ENCODE measurements around the gene OOSP3. TPM values are rescaled to one million over a fixed set of nuclear protein-coding genes. Genes with fewer than 3 reads are reported as not detected.

OOSP3 gene
- total RNA-seq (2022) (0.39 TPM in 1 of 2 replicates, not detected in the other), Bru-seq, nascent RNA (percentile 30 among the genes with signal in this experiment), BruChase-seq, experiment 1, labeled RNA remaining after a 2-hour chase (percentile 42 among the genes with signal in this experiment), BruChase-seq, experiment 2, labeled RNA remaining after a 6-hour chase (percentile 30 among the genes with signal in this experiment)
- long read RNA-seq, result 0 reads

- H3K4me1 ChIP-seq, result peaks cover 10% of the 10 kb centered on the region
- BruUV-seq (replicated peaks), result no TSS peak
- H3K27me3 ChIP-seq (replicated peaks; ENCODE audit: control insufficient read depth, insufficient read depth, low read length), result no peaks in the 10 kb centered on the region
- Mint-ChIP-seq H3K36me3 (ENCODE audit: insufficient read depth, unreplicated experiment) (no peaks in the 10 kb centered on the region), H3K9me3 (ENCODE audit: unreplicated experiment) (no peaks in the 10 kb centered on the region), H3K27me3 (ENCODE audit: insufficient read depth, unreplicated experiment) (no peaks in the 10 kb centered on the region), H3K4me1 (ENCODE audit: low read depth, unreplicated experiment) (peaks cover 12% of the 10 kb centered on the region), H3K27ac (ENCODE audit: unreplicated experiment) (no peak within 1 kb of the TSS), H3K4me3 (ENCODE audit: unreplicated experiment) (no peak within 1 kb of the TSS)
- ChIA-PET CTCF (no interaction called here), POLR2A (no interaction called here)
- DNase-seq, result no peak
- no peaks in the 10 kb centered on the region for H3K9me3 ChIP-seq
- no peaks in the 10 kb centered on the region for H3K36me3 ChIP-seq (ENCODE audit: control insufficient read depth, insufficient read depth, low read length)
- no peak for TF ChIP-seq CTCF (IDR thresholded peaks at IDR 0.05; ENCODE audit: insufficient read depth in 1 of 2, low read depth in 1 of 2, low read length in 1 of 2, severe bottlenecking in 1 of 2, unreplicated experiment in 1 of 2)
- H3K4me3 ChIP-seq (ENCODE audit: low read depth, low read length), result no peak within 1 kb of the TSS
- intact Hi-C loops (cut with micrococcal nuclease; ENCODE audit: unreplicated experiment), result no loop called here
Observed at GRCh38 chr11:59878575-59878974, at the start of gene OOSP3. Gene OOSP3 (plus strand): TSS chr11:59878782. CDS start chr11:59878809, 27 bp downstream.

GRCh38 chr11:59829358-59829757 lies 49.2 kb upstream of the OOSP3 start:
- H3K4me1 ChIP-seq, result no peaks in the 10 kb centered on the region; the same call in 1 of the 2 replicates
- no TSS peak for BruUV-seq (replicated peaks)
- Mint-ChIP-seq H3K9me3 (ENCODE audit: unreplicated experiment) (peaks cover 8% of the 10 kb centered on the region), H3K36me3 (ENCODE audit: insufficient read depth, unreplicated experiment) (no peaks in the 10 kb centered on the region), H3K4me3 (ENCODE audit: unreplicated experiment) (no peak overlapping the region), H3K27me3 (ENCODE audit: insufficient read depth, unreplicated experiment) (no peaks in the 10 kb centered on the region), H3K27ac (ENCODE audit: unreplicated experiment) (no peak overlapping the region), H3K4me1 (ENCODE audit: low read depth, unreplicated experiment) (no peaks in the 10 kb centered on the region)
- CTCF ChIA-PET, result no interaction called here
- POLR2A ChIA-PET, result interaction anchor here (0.6 kb wide), 1 partner anchor 160 kb away, joined by 8 read pairs; no protein-coding TSS in a partner anchor
- DNase-seq, result no peak
- no peaks in the 10 kb centered on the region for H3K9me3 ChIP-seq
- no peak overlapping the region for H3K4me3 ChIP-seq (ENCODE audit: low read depth, low read length)
- intact Hi-C loops (cut with micrococcal nuclease; ENCODE audit: unreplicated experiment), result no loop called here
- H3K27me3 ChIP-seq (replicated peaks; ENCODE audit: control insufficient read depth, insufficient read depth, low read length), result no peaks in the 10 kb centered on the region
- H3K36me3 ChIP-seq (ENCODE audit: control insufficient read depth, insufficient read depth, low read length), result no peaks in the 10 kb centered on the region
- no peak for TF ChIP-seq CTCF (IDR thresholded peaks at IDR 0.05; ENCODE audit: insufficient read depth in 1 of 2, low read depth in 1 of 2, low read length in 1 of 2, severe bottlenecking in 1 of 2, unreplicated experiment in 1 of 2)

- no peak overlapping the region for H3K27ac Mint-ChIP-seq (ENCODE audit: unreplicated experiment)
- H3K9me3 Mint-ChIP-seq (ENCODE audit: unreplicated experiment), result no peaks in the 10 kb centered on the region
- H3K4me1 Mint-ChIP-seq (ENCODE audit: low read depth, unreplicated experiment), result no peaks in the 10 kb centered on the region
- DNase-seq, result no peak
- ChIA-PET POLR2A (no interaction called here), CTCF (no interaction called here)
- no peaks in the 10 kb centered on the region for H3K36me3 ChIP-seq (ENCODE audit: control insufficient read depth, insufficient read depth, low read length)
- H3K4me3 Mint-ChIP-seq (ENCODE audit: unreplicated experiment), result no peak overlapping the region
- no peaks in the 10 kb centered on the region for H3K27me3 Mint-ChIP-seq (ENCODE audit: insufficient read depth, unreplicated experiment)
- H3K9me3 ChIP-seq, result no peaks in the 10 kb centered on the region
- no TSS peak for BruUV-seq (replicated peaks)
- no peaks in the 10 kb centered on the region for H3K36me3 Mint-ChIP-seq (ENCODE audit: insufficient read depth, unreplicated experiment)
- H3K4me1 ChIP-seq, result no peaks in the 10 kb centered on the region; the same call in 1 of the 2 replicates
- no peaks in the 10 kb centered on the region for H3K27me3 ChIP-seq (replicated peaks; ENCODE audit: control insufficient read depth, insufficient read depth, low read length)
- no peak for TF ChIP-seq CTCF (IDR thresholded peaks at IDR 0.05; ENCODE audit: insufficient read depth in 1 of 2, low read depth in 1 of 2, low read length in 1 of 2, severe bottlenecking in 1 of 2, unreplicated experiment in 1 of 2)
- intact Hi-C loops (cut with micrococcal nuclease; ENCODE audit: unreplicated experiment), result no loop called here
- no peak overlapping the region for H3K4me3 ChIP-seq (ENCODE audit: low read depth, low read length)
Observed at GRCh38 chr11:59833602-59834001, 45.0 kb upstream of the OOSP3 start.

Data from Caco-2 (cell line).